ENCODE results near the gene NPAS3. TPM values are rescaled to one million over a fixed set of nuclear protein-coding genes. Genes with fewer than 3 reads are reported as not detected.

NPAS3 gene
- total and polyA plus RNA-seq, 2 of the 13 experiments (the other 11 are each of a cell fraction or from before 2014, with no cell fraction given), result not detected

DNA sequence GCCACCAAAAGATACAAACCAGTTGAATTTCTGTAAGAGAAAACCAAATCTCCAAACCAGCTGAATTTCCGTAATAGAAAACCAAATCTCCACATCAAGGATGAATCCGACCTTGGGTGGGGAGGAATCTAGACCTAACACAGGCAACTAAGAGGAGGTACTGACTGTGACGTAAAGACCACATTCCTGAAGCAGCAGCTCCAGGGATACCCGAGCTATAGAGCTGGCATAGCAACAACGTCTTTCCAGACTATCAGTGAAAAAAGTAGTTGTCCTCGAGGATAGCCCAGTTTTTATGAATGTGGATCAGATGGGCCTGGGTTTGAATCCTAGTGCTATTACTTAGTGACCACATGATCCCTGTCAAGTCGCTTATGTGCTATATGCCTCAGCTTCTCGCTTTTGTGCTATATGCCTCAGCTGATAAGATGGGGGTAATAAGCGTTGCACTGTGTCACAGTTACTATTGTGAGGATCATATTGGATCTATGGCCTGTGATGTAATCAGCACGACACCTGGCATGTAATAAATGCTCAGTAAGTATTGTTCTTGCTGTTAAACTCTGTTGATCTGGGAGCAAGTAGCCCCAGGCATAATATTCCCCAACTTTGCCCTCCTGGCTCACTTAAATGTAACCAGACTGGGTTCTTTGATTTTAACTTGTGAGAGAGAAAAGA lies 898.4 kb downstream of the NPAS3 start:
- ATAC-seq, result no peak
- Histone ChIP-seq H3K4me2 (ENCODE audit: low read depth, low read length) (no peak overlapping the region), H3K9ac (ENCODE audit: insufficient read depth, low read depth, low read length) (no peak overlapping the region), H2AFZ (ENCODE audit: low read length) (no peak overlapping the region), H3K4me3 (replicated peaks in 1 of 3; ENCODE audit: insufficient read depth in 1 of 3, low read depth in 2 of 3, low read length in 3 of 3) (no peak overlapping the region), H3K4me1 (ENCODE audit: insufficient read depth, low read length) (no peaks in the 10 kb centered on the region), H3K27me3 (ENCODE audit: control insufficient read depth in 1 of 2, insufficient read depth in 2 of 2, low read length in 2 of 2) (peaks cover 4 to 15% of the 10 kb centered on the region in 2 experiments; a peak in 3 of 5 replicates), H3K27ac (ENCODE audit: extremely low read length, insufficient read depth, low read length) (no peak overlapping the region), H4K20me1 (ENCODE audit: insufficient read depth, low read length) (no peaks in the 10 kb centered on the region), H3K36me3 (replicated peaks in 1 of 2; ENCODE audit: control insufficient read depth in 1 of 2, insufficient read depth in 2 of 2, low read length in 2 of 2) (no peaks in the 10 kb centered on the region), H3K79me2 (ENCODE audit: insufficient read depth, low read length) (no peaks in the 10 kb centered on the region), H3K9me3 (ENCODE audit: low read length) (no peaks in the 10 kb centered on the region)
- 22% methylated on average over 10 of the region's 10 CpGs for WGBS (ENCODE audit: low lambda C conversion rate)
- TF ChIP-seq SRSF4 (IDR thresholded peaks at IDR 0.05; ENCODE audit: low read depth, low read length, poor library complexity, severe bottlenecking), result no peak
- BruUV-seq (replicated peaks), result no TSS peak
- ChIA-PET CTCF (ENCODE audit: low intra/inter-chr PET ratio, low total read pairs) (interaction anchor here (4.8 kb wide), 1 partner anchor 262 kb away, joined by 73 read pairs; no protein-coding TSS in a partner anchor), POLR2A (no interaction called here)
- in situ Hi-C loops (cut with HindIII; ENCODE audit: extremely low pct_ligation_motif_present, low pct_unique_long_range_greater_than_20kb) (loop anchor here (5.0 kb wide), 3 partner anchors 265 to 465 kb away; no protein-coding TSS in a partner anchor), intact Hi-C loops (cut with micrococcal nuclease; ENCODE audit: unreplicated experiment) (loop anchor here (10.0 kb wide), 1 partner anchor 658 kb away; no protein-coding TSS in a partner anchor)
- DNase-seq (ENCODE audit: low spot score), result no peak
- no peak for FAIRE-seq

GRCh38 chr14:33837943-33838683 lies 899.4 kb downstream of the NPAS3 start:
- Histone ChIP-seq H3K9ac (ENCODE audit: insufficient read depth, low read depth, low read length) (no peak overlapping the region), H3K9me3 (ENCODE audit: low read length) (no peaks in the 10 kb centered on the region), H3K27me3 (ENCODE audit: control insufficient read depth in 1 of 2, insufficient read depth in 2 of 2, low read length in 2 of 2) (peaks cover 5 to 15% of the 10 kb centered on the region in 2 experiments; a peak in 3 of 5 replicates), H3K4me1 (ENCODE audit: insufficient read depth, low read length) (no peaks in the 10 kb centered on the region), H4K20me1 (ENCODE audit: insufficient read depth, low read length) (no peaks in the 10 kb centered on the region), H3K4me3 (replicated peaks in 1 of 3; ENCODE audit: insufficient read depth in 1 of 3, low read depth in 2 of 3, low read length in 3 of 3) (no peak overlapping the region), H3K27ac (ENCODE audit: extremely low read length, insufficient read depth, low read length) (no peak overlapping the region), H3K4me2 (ENCODE audit: low read depth, low read length) (no peak overlapping the region), H3K36me3 (replicated peaks in 1 of 2; ENCODE audit: control insufficient read depth in 1 of 2, insufficient read depth in 2 of 2, low read length in 2 of 2) (no peaks in the 10 kb centered on the region), H3K79me2 (ENCODE audit: insufficient read depth, low read length) (no peaks in the 10 kb centered on the region), H2AFZ (ENCODE audit: low read length) (no peak overlapping the region)
- no TSS peak for BruUV-seq (replicated peaks)
- WGBS (ENCODE audit: low lambda C conversion rate), result 1% methylated on average over 4 of the region's 4 CpGs
- intact Hi-C loops (cut with micrococcal nuclease; ENCODE audit: unreplicated experiment) (loop anchor here (10.0 kb wide), 1 partner anchor 657 kb away; no protein-coding TSS in a partner anchor), in situ Hi-C loops (cut with HindIII; ENCODE audit: extremely low pct_ligation_motif_present, low pct_unique_long_range_greater_than_20kb) (loop anchor here (5.0 kb wide), 3 partner anchors 264 to 464 kb away; no protein-coding TSS in a partner anchor)
- ChIA-PET POLR2A (no interaction called here), CTCF (ENCODE audit: low intra/inter-chr PET ratio, low total read pairs) (interaction anchor here (2.1 to 4.8 kb wide), 3 partner anchors 261 to 486 kb away, joined by 24 to 73 read pairs (median 63); no protein-coding TSS in a partner anchor)
- DNase-seq (ENCODE audit: low spot score) (no peak), FAIRE-seq (no peak), ATAC-seq (no peak)
- no peak for TF ChIP-seq PHB2 (IDR thresholded peaks at IDR 0.05; ENCODE audit: partially characterized antibody)
- no peak for TF ChIP-seq ZNF337 (CRISPR knock-in tag; IDR thresholded peaks at IDR 0.05; ENCODE audit: borderline replicate concordance, low read depth)
- no peak for TF ChIP-seq ZNF773 (CRISPR knock-in tag; IDR thresholded peaks at IDR 0.05; ENCODE audit: borderline replicate concordance)
- TF ChIP-seq, protein P1, sequence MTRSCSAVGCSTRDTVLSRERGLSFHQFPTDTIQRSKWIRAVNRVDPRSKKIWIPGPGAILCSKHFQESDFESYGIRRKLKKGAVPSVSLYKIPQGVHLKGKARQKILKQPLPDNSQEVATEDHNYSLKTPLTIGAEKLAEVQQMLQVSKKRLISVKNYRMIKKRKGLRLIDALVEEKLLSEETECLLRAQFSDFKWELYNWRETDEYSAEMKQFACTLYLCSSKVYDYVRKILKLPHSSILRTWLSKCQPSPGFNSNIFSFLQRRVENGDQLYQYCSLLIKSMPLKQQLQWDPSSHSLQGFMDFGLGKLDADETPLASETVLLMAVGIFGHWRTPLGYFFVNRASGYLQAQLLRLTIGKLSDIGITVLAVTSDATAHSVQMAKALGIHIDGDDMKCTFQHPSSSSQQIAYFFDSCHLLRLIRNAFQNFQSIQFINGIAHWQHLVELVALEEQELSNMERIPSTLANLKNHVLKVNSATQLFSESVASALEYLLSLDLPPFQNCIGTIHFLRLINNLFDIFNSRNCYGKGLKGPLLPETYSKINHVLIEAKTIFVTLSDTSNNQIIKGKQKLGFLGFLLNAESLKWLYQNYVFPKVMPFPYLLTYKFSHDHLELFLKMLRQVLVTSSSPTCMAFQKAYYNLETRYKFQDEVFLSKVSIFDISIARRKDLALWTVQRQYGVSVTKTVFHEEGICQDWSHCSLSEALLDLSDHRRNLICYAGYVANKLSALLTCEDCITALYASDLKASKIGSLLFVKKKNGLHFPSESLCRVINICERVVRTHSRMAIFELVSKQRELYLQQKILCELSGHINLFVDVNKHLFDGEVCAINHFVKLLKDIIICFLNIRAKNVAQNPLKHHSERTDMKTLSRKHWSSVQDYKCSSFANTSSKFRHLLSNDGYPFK (CRISPR knock-in tag; IDR thresholded peaks at IDR 0.05; ENCODE audit: borderline replicate concordance), result no peak
- TF ChIP-seq ZNF572 (CRISPR knock-in tag; IDR thresholded peaks at IDR 0.05), result no peak
- no peak for TF ChIP-seq ZBTB25 (CRISPR knock-in tag; IDR thresholded peaks at IDR 0.05)

Data from HepG2 (cell line).